Muscle layer of duodenum (tissue), 2 donors: Measurements from ENCODE around the gene SLC7A11.

ENCODE experiments used
- H3K27ac ChIP-seq: one replicate; pipeline ENCODE4 v1.7.0; 2013; ENCODE audit warnings: mild to moderate bottlenecking, low read length
- H3K27me3 ChIP-seq: one replicate; pipeline ENCODE4 v1.7.0; 2013; ENCODE audit warnings: low read depth, mild to moderate bottlenecking, control low read depth, low read length
- H3K36me3 ChIP-seq, 2 donors: one replicate each; pipeline ENCODE4 v1.7.0; 2013; ENCODE audit warnings: low read length in 2 of 2, control low read depth in 1 of 2, mild to moderate bottlenecking in 1 of 2; ENCODE audit not compliant: insufficient read depth in 2 of 2, control insufficient read depth in 1 of 2
- H3K4me1 ChIP-seq, 2 donors: one replicate each; pipeline ENCODE4 v1.7.0; 2013; ENCODE audit warnings: low read length in 2 of 2, mild to moderate bottlenecking in 2 of 2, control low read depth in 1 of 2, moderate library complexity in 1 of 2; ENCODE audit not compliant: insufficient read depth in 2 of 2, control insufficient read depth in 1 of 2
- H3K4me3 ChIP-seq, 2 donors: one replicate each; pipeline ENCODE4 v1.7.0; 2013; ENCODE audit warnings: low read length in 2 of 2, low read depth in 1 of 2, mild to moderate bottlenecking in 1 of 2
- H3K9me3 ChIP-seq, 2 donors: one replicate each; pipeline ENCODE4 v1.7.0; 2013; ENCODE audit warnings: low read length in 2 of 2, control low read depth in 1 of 2, mild to moderate bottlenecking in 1 of 2; ENCODE audit not compliant: control insufficient read depth in 1 of 2
- donor health status: healthy.

The SLC7A11 gene

DNA sequence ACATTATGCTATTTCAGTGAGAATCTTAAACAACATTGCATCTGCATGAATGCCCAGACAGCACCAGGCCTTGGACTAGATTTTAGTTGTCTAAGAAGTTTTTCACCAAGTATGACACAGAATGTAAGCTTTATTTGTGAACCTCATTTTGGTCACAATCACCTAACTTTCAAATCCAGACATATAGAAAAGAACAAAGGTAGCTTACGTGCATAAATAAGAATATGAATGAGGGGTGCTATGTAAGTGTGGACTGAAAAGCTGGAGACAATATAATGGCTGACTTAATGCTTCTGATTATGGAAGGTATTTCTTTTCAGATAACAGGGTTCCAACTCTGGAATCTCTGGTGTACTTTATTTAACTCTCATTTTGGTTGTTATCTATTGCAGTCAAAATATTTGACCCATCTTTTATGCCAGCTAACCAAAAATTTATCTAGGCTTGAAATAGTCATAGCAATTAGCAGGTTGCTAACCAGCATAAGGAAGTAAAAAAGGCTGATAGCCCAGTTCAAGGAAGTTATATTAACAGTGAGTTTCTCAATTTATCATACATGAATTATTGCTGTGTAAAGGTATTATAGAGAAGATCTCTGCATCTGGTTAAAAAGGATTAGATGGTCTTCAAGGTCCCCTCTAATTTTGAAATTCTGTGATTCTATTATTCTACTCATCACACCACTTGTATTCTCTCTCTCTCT, 36.5 kb downstream of the SLC7A11 start:
- no peaks in the 10 kb centered on the region for H3K27me3 ChIP-seq
- no peak overlapping the region for H3K27ac ChIP-seq
- H3K36me3 ChIP-seq, result no peaks in the 10 kb centered on the region
- H3K9me3 ChIP-seq, result no peaks in the 10 kb centered on the region
- H3K4me3 ChIP-seq, result no peak overlapping the region
- H3K4me1 ChIP-seq, result no peaks in the 10 kb centered on the region

GRCh38 chr4:138204507-138204906, 37.6 kb downstream of the SLC7A11 start:
- H3K4me3 ChIP-seq, result no peak overlapping the region
- no peaks in the 10 kb centered on the region for H3K36me3 ChIP-seq
- H3K4me1 ChIP-seq, result no peaks in the 10 kb centered on the region
- H3K27me3 ChIP-seq, result no peaks in the 10 kb centered on the region
- no peak overlapping the region for H3K27ac ChIP-seq
- no peaks in the 10 kb centered on the region for H3K9me3 ChIP-seq

GRCh38 chr4:138202686-138203085, 39.5 kb downstream of the SLC7A11 start:
- Histone ChIP-seq H3K4me3 (no peak overlapping the region), H3K4me1 (no peaks in the 10 kb centered on the region), H3K36me3 (no peaks in the 10 kb centered on the region), H3K27me3 (no peaks in the 10 kb centered on the region), H3K9me3 (no peaks in the 10 kb centered on the region), H3K27ac (no peak overlapping the region)

DNA sequence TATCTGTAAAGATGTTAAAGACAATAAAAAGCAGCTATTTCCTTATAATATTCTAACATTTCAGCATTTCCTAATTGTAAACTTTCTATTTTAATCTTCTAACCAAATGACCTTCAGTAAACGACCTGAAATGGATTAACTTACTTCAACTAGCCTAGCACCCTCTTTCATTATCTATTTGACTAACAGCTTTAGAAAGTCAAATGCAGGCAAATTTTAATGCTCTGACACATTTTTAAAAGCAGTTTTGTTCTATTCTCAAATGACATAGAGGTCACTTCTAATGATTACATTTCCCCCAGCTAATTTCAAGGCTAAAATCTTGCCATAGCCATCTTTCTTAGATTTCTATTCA, 41.9 kb downstream of the SLC7A11 start:
- no peaks in the 10 kb centered on the region for H3K27me3 ChIP-seq
- H3K36me3 ChIP-seq, result no peaks in the 10 kb centered on the region
- H3K4me1 ChIP-seq, result no peaks in the 10 kb centered on the region
- H3K9me3 ChIP-seq, result no peaks in the 10 kb centered on the region
- no peak overlapping the region for H3K27ac ChIP-seq
- no peak overlapping the region for H3K4me3 ChIP-seq

GRCh38 chr4:138199568-138200235, 42.4 kb downstream of the SLC7A11 start:
- Histone ChIP-seq H3K4me3 (no peak overlapping the region), H3K27me3 (no peaks in the 10 kb centered on the region), H3K4me1 (no peaks in the 10 kb centered on the region), H3K36me3 (no peaks in the 10 kb centered on the region), H3K9me3 (no peaks in the 10 kb centered on the region), H3K27ac (no peak overlapping the region)

DNA sequence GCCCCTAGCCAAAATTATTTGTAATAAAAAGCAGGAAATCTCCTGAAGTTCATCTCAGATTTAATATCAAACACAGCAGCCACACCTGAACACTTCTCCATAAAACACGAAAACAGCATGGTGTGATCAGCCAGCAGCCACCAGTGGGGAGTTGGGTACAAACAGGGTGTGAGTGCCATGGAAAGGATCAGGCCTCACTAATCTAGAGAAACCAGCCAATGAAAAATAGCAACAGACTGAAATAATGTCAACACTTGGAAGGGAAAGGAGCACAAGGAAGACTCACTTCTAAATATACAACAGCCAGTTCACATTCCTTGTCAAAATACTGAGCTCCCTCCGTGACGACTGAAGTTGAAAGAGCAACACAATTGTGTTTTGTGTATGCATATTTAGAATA, 46.0 kb downstream of the SLC7A11 start:
- no peaks in the 10 kb centered on the region for H3K36me3 ChIP-seq
- no peak overlapping the region for H3K27ac ChIP-seq
- no peaks in the 10 kb centered on the region for H3K4me1 ChIP-seq
- no peaks in the 10 kb centered on the region for H3K9me3 ChIP-seq
- no peak overlapping the region for H3K4me3 ChIP-seq
- no peaks in the 10 kb centered on the region for H3K27me3 ChIP-seq

- H3K27ac ChIP-seq, result no peak overlapping the region
- no peaks in the 10 kb centered on the region for H3K9me3 ChIP-seq
- H3K4me1 ChIP-seq, result no peaks in the 10 kb centered on the region
- H3K36me3 ChIP-seq, result no peaks in the 10 kb centered on the region
- no peak overlapping the region for H3K4me3 ChIP-seq
- no peaks in the 10 kb centered on the region for H3K27me3 ChIP-seq
Observed at GRCh38 chr4:138193963-138194362, 48.2 kb downstream of the SLC7A11 start.

DNA sequence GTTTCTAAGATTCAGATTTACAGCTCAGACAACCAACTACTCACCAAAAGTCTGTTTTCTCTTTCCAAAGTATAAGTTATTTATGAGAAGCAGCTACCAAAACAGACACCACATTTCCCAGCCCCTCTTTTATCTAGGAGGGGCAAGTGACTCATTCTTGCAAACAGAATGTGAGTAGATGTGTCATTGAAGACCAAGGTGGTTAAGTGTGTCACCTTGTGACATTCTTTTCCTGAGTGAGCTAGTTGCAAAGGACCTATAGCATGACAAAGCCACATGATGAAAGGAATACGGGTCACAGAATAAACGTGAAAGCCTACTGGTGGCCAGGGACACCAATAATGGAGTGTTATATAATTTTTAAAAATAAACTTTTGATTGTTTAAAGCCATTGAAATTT, 50.0 kb downstream of the SLC7A11 start:
- no peaks in the 10 kb centered on the region for H3K36me3 ChIP-seq
- H3K27me3 ChIP-seq, result no peaks in the 10 kb centered on the region
- no peaks in the 10 kb centered on the region for H3K4me1 ChIP-seq
- H3K27ac ChIP-seq, result no peak overlapping the region
- no peaks in the 10 kb centered on the region for H3K9me3 ChIP-seq
- H3K4me3 ChIP-seq, result no peak overlapping the region

DNA sequence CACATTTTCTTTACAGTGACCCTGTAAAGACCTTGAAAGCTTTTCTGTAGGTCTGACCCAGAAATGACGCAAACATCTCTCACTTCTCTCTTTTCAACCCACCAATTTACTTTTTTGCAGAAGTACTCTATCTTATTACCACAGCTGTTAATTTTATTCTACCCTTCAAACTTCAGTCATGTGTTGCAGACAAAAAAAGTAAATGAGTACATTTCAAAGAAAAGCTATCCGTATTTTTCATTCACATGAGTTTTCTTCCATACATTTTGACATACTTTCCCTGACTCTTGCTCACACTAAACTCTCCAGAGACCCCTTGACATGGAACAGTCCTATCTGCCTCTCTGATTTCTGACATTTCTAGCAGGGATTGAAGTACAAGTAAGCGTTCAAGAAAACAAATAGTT, 51.7 kb downstream of the SLC7A11 start:
- Histone ChIP-seq H3K9me3 (no peaks in the 10 kb centered on the region), H3K36me3 (no peaks in the 10 kb centered on the region), H3K4me3 (no peak overlapping the region), H3K4me1 (no peaks in the 10 kb centered on the region), H3K27ac (no peak overlapping the region), H3K27me3 (no peaks in the 10 kb centered on the region)

DNA sequence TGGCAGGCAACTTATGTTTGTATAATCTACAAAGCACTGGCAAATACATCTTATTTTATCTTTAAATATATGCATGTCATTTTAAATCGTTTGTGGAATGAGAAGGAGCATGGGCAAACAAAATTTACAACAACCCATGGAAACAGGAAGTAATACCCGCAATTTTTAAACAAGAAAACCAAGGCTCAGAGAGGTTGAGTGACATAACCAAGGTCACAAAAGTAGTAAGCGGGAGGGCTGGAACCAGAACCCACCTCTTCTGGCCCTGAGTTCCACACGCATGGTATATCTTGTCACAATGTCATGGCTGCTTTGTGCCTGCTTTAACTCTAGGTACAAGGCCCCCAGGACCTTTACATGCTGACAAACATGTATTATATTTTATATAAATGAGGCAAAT, 52.9 kb downstream of the SLC7A11 start:
- Histone ChIP-seq H3K9me3 (no peaks in the 10 kb centered on the region), H3K27ac (no peak overlapping the region), H3K4me3 (no peak overlapping the region), H3K4me1 (no peaks in the 10 kb centered on the region), H3K27me3 (no peaks in the 10 kb centered on the region), H3K36me3 (no peaks in the 10 kb centered on the region)

- no peaks in the 10 kb centered on the region for H3K4me1 ChIP-seq
- H3K36me3 ChIP-seq, result no peaks in the 10 kb centered on the region
- no peaks in the 10 kb centered on the region for H3K9me3 ChIP-seq
- H3K27me3 ChIP-seq, result no peaks in the 10 kb centered on the region
- no peak overlapping the region for H3K4me3 ChIP-seq
- H3K27ac ChIP-seq, result no peak overlapping the region
Observed at GRCh38 chr4:138188406-138189084, 53.6 kb downstream of the SLC7A11 start.
